DOHH2 (cell line): ENCODE data around the gene DYNLT2B.

Source experiments
- CTCF ChIP-seq: fragments of 200-600 bp; sonication (generic); IDR thresholded peaks from one replicate; pipeline ENCODE4 v1.5.1; 2014; ENCODE audit warnings: antibody characterized with exemption, mild to moderate bottlenecking, low read depth, low read length; ENCODE audit not compliant: poor library complexity, severe bottlenecking
- EZH2phosphoT487 ChIP-seq: fragments of 200-600 bp; sonication (generic); IDR thresholded peaks from 2 replicates; pipeline ENCODE4 v1.6.1; 2017; ENCODE audit warnings: borderline replicate concordance, mild to moderate bottlenecking, antibody characterized with exemption, low read length, moderate library complexity, mixed read lengths

GRCh38 chr3:196355668-196356067 is 37.6 kb upstream of the DYNLT2B start:
- no peak for TF ChIP-seq CTCF
- TF ChIP-seq EZH2phosphoT487: no peak
